Fibroblast of peridontal ligament (primary cell): Measurements from ENCODE around the gene PUS10.
"Not testable (repeated sequence)": the region's sequence is repeated elsewhere in the genome, so short reads cannot be mapped to it uniquely, and the experiment has no call there.

Source experiments
- DNase-seq: peaks from one replicate; pipeline ENCODE4 v3.0.0-alpha.2; 2010; ENCODE audit errors: extremely low read depth

The PUS10 gene

GRCh38 chr2:60934165-60934722 is 83.8 kb downstream of the PUS10 start:
- peak; percentile 45 for DNase-seq

- DNase-seq = no peak
These were observed 85.1 kb downstream of the PUS10 start for GRCh38 chr2:60932954-60933353.

- DNase-seq = not testable (repeated sequence)
These were observed 86.0 kb downstream of the PUS10 start for GRCh38 chr2:60932061-60932460.

GRCh38 chr2:60926741-60927552 is 91.1 kb downstream of the PUS10 start:
- peak; percentile 47 for DNase-seq

GRCh38 chr2:60925994-60926740 is 91.9 kb downstream of the PUS10 start:
- peak; percentile 61 for DNase-seq

- no peak for DNase-seq
These were observed 110.7 kb downstream of the PUS10 start for GRCh38 chr2:60907329-60907728.

GRCh38 chr2:60906395-60906794 is 111.7 kb downstream of the PUS10 start:
- DNase-seq = no peak

- DNase-seq = not testable (repeated sequence)
These were observed 112.2 kb downstream of the PUS10 start for GRCh38 chr2:60905867-60906266.

- DNase-seq = not testable (repeated sequence)
These were observed 116.8 kb downstream of the PUS10 start for GRCh38 chr2:60901296-60901695.

GRCh38 chr2:60899892-60900249 is 118.2 kb downstream of the PUS10 start:
- DNase-seq = no peak

- DNase-seq = no peak
These were observed 118.7 kb downstream of the PUS10 start for GRCh38 chr2:60899230-60899891.

GRCh38 chr2:60898567-60898966 is 119.5 kb downstream of the PUS10 start:
- no peak for DNase-seq
